GM12892 (cell line): ENCODE data around the gene CABP5. TPM values are rescaled to one million over a fixed set of nuclear protein-coding genes. Genes with fewer than 3 reads are reported as not detected.
"Not testable (repeated sequence)": the region's sequence is repeated elsewhere in the genome, so short reads cannot be mapped to it uniquely, and the experiment has no call there.

ENCODE experiments used
- DNase-seq: peaks from one replicate; pipeline ENCODE4 v3.0.0; 2011; ENCODE audit not compliant: insufficient read length
- FAIRE-seq: peaks from 2 replicates; lab custom pipeline; 2011; peaks lifted over from hg19 to GRCh38; lab: Jason Lieb, UNC
- POLR2A ChIP-seq: IDR thresholded peaks from 2 replicates; pipeline ENCODE4 v1.6.1; 2011; ENCODE audit warnings: low read depth, low read length, control low read depth
- POLR2AphosphoS5 ChIP-seq: IDR thresholded peaks from 2 replicates; pipeline ENCODE4 v1.6.1; 2011; ENCODE audit warnings: low read depth, low read length, control low read depth
- TAF1 ChIP-seq: IDR thresholded peaks from 2 replicates; pipeline ENCODE4 v1.6.1; 2011; ENCODE audit warnings: low read depth, mild to moderate bottlenecking, control low read depth, low read length, borderline replicate concordance
- polyA plus RNA-seq: library from polyadenylated mRNA; unstranded; fragments of >200 nt; gene quantifications from one replicate; pipeline ENCODE4 v1.2.1, GENCODE V29; 2012; ENCODE audit warnings: missing spikeins, inconsistent platforms; ENCODE audit not compliant: missing spikeins

Gene CABP5
- not detected for polyA plus RNA-seq

GRCh38 chr19:48043675-48044258, at the start of gene CABP5:
CABP5 (minus strand) TSS chr19:48044079; CDS start chr19:48043922, 157 bp downstream.
- no peak for DNase-seq
- TF ChIP-seq POLR2AphosphoS5 (no peak), TAF1 (no peak), POLR2A (no peak)
- FAIRE-seq: no peak

GRCh38 chr19:48091111-48091718, 47.3 kb upstream of the CABP5 start:
- DNase-seq, FAIRE-seq: not testable (repeated sequence)

GRCh38 chr19:48090281-48090802, 46.5 kb upstream of the CABP5 start:
- FAIRE-seq (no peak), DNase-seq (no peak)
- no peak for TF ChIP-seq POLR2AphosphoS5
- no peak for TF ChIP-seq POLR2A
- no peak for TF ChIP-seq TAF1

- FAIRE-seq, DNase-seq: not testable (repeated sequence)
Measured at GRCh38 chr19:48088991-48089390, 45.1 kb upstream of the CABP5 start.

GRCh38 chr19:48085904-48086864, 42.3 kb upstream of the CABP5 start:
- DNase-seq (no peak), FAIRE-seq (no peak)
- TF ChIP-seq POLR2A (no peak), POLR2AphosphoS5 (no peak), TAF1 (no peak)

- DNase-seq (no peak), FAIRE-seq (no peak)
- TF ChIP-seq POLR2AphosphoS5 (no peak), TAF1 (no peak), POLR2A (no peak)
Measured at GRCh38 chr19:48085076-48085475, 41.2 kb upstream of the CABP5 start.

- FAIRE-seq (no peak), DNase-seq (no peak)
- TF ChIP-seq POLR2AphosphoS5 (no peak), TAF1 (no peak), POLR2A (no peak)
Measured at GRCh38 chr19:48081106-48081505, 37.2 kb upstream of the CABP5 start.

- not testable (repeated sequence) for FAIRE-seq, DNase-seq
Measured at GRCh38 chr19:48070177-48070769, 26.4 kb upstream of the CABP5 start.

- FAIRE-seq: no peak
- no peak for DNase-seq
- TF ChIP-seq POLR2A (no peak), POLR2AphosphoS5 (no peak), TAF1 (no peak)
Measured at GRCh38 chr19:48069435-48069834, 25.6 kb upstream of the CABP5 start.

- FAIRE-seq (no peak), DNase-seq (no peak)
- TF ChIP-seq POLR2A (no peak), TAF1 (no peak), POLR2AphosphoS5 (no peak)
Measured at GRCh38 chr19:48064509-48064908, 20.6 kb upstream of the CABP5 start.
